Type B pancreatic cell (in vitro differentiated cells): Measurements from ENCODE around the gene SNW1. TPM values are rescaled to one million over a fixed set of nuclear protein-coding genes. Genes with fewer than 3 reads are reported as not detected.
"Not testable (repeated sequence)": the region's sequence is repeated elsewhere in the genome, so short reads cannot be mapped to it uniquely, and the experiment has no call there.

Source experiments
- DNase-seq: peaks from one replicate; pipeline ENCODE4 v3.0.0; 2021; ENCODE audit warnings: mixed read lengths; ENCODE audit not compliant: unreplicated experiment; ENCODE audit errors: extremely low spot score
- H3K27ac Mint-ChIP-seq: 2 replicates; pipeline ENCODE4 v1.8.0; 2021; ENCODE audit warnings: mild to moderate bottlenecking, mixed read lengths
- H3K27me3 Mint-ChIP-seq: 2 replicates; pipeline ENCODE4 v1.8.0; 2021; ENCODE audit warnings: mixed read lengths
- H3K36me3 Mint-ChIP-seq: 2 replicates; pipeline ENCODE4 v1.8.0; 2021; ENCODE audit warnings: mixed read lengths
- H3K4me1 Mint-ChIP-seq: one replicate; pipeline ENCODE4 v1.8.0; 2021; ENCODE audit warnings: mixed read lengths; ENCODE audit not compliant: unreplicated experiment
- H3K4me3 Mint-ChIP-seq: 2 replicates; pipeline ENCODE4 v1.8.0; 2021; ENCODE audit warnings: mild to moderate bottlenecking, mixed read lengths
- H3K9me3 Mint-ChIP-seq: 2 replicates; pipeline ENCODE4 v1.8.0; 2021; ENCODE audit warnings: mixed read lengths
- CTCF ChIP-seq: fragments of 200-600 bp; sonication (generic); conservative IDR thresholded peaks from 2 replicates; pipeline ENCODE4 v1.5.0; 2021; ENCODE audit warnings: antibody characterized with exemption, mild to moderate bottlenecking
- total RNA-seq: library from RNA; stranded (reverse); gene quantifications from 2 replicates; pipeline ENCODE4 v1.2.1, GENCODE V29; 2021; ENCODE audit warnings: low replicate concordance

Gene SNW1
- total RNA-seq, 1 donor from 2014 or later, result 81.2 TPM

- Mint-ChIP-seq H3K4me3 (peak overlapping the region; percentile 88), H3K36me3 (no peaks in the 10 kb centered on the region), H3K27me3 (no peaks in the 10 kb centered on the region), H3K4me1 (peaks cover 4% of the 10 kb centered on the region), H3K27ac (peak overlapping the region; percentile 80), H3K9me3 (no peaks in the 10 kb centered on the region)
- DNase-seq, result no peak
- no peak for TF ChIP-seq CTCF
Measured at GRCh38 chr14:77800814-77801213, 39.9 kb upstream of the SNW1 start.

GRCh38 chr14:77799863-77800730, 39.1 kb upstream of the SNW1 start, which contains the start of gene ADCK1:
ADCK1 (plus strand) TSS chr14:77800109; CDS start chr14:77818979, 18,870 bp downstream.
- Mint-ChIP-seq H3K36me3 (no peaks in the 10 kb centered on the region), H3K27ac (peak within 1 kb of the TSS; percentile 80), H3K27me3 (peaks cover 2% of the 10 kb centered on the region), H3K4me3 (peak within 1 kb of the TSS; percentile 90), H3K9me3 (no peaks in the 10 kb centered on the region), H3K4me1 (peaks cover 4% of the 10 kb centered on the region)
- peak; percentile 84 for DNase-seq
- peak; percentile 65 for TF ChIP-seq CTCF

GRCh38 chr14:77799456-77799855, 38.5 kb upstream of the SNW1 start:
- not testable (repeated sequence) for DNase-seq
- H3K27ac Mint-ChIP-seq, result peak overlapping the region; percentile 70

GRCh38 chr14:77794357-77794756, 33.4 kb upstream of the SNW1 start:
- no peaks in the 10 kb centered on the region for H3K36me3 Mint-ChIP-seq
- peaks cover 15% of the 10 kb centered on the region for H3K27me3 Mint-ChIP-seq
- H3K4me3 Mint-ChIP-seq, result no peak overlapping the region
- no peak overlapping the region for H3K27ac Mint-ChIP-seq
- no peak for DNase-seq
- no peaks in the 10 kb centered on the region for H3K9me3 Mint-ChIP-seq
- no peaks in the 10 kb centered on the region for H3K4me1 Mint-ChIP-seq
- TF ChIP-seq CTCF, result no peak

More at GRCh38 chr14:77799456-77799855, 38.5 kb upstream of the SNW1 start:
- H3K27me3 Mint-ChIP-seq, H3K4me1 Mint-ChIP-seq, H3K36me3 Mint-ChIP-seq, H3K9me3 Mint-ChIP-seq: not testable (repeated sequence)
- H3K4me3 Mint-ChIP-seq, result peak overlapping the region; percentile 90

GRCh38 chr14:77793255-77793654, 32.3 kb upstream of the SNW1 start:
- H3K27ac Mint-ChIP-seq, H3K4me1 Mint-ChIP-seq, H3K9me3 Mint-ChIP-seq, H3K4me3 Mint-ChIP-seq, H3K36me3 Mint-ChIP-seq, DNase-seq: not testable (repeated sequence)
- H3K27me3 Mint-ChIP-seq, result peaks cover 15% of the 10 kb centered on the region

GRCh38 chr14:77791225-77791600, 30.3 kb upstream of the SNW1 start:
- Mint-ChIP-seq H3K27me3 (peaks cover 15% of the 10 kb centered on the region), H3K27ac (no peak overlapping the region)

More at GRCh38 chr14:77791225-77791600, 30.3 kb upstream of the SNW1 start:
- TF ChIP-seq CTCF, result no peak
- H3K36me3 Mint-ChIP-seq, result no peaks in the 10 kb centered on the region
- no peak overlapping the region for H3K4me3 Mint-ChIP-seq
- H3K9me3 Mint-ChIP-seq, result no peaks in the 10 kb centered on the region
- H3K4me1 Mint-ChIP-seq, result no peaks in the 10 kb centered on the region
- no peak for DNase-seq
